ENCODE measurements around the gene GGT6.

The GGT6 gene

GRCh38 chr17:4540224-4540651, 20.1 kb downstream of the GGT6 start:
- no peak for DNase-seq (ENCODE audit: low read depth in 3 of 3, low spot score in 1 of 3)

- no peak for DNase-seq (ENCODE audit: low read depth in 3 of 3, low spot score in 1 of 3)
These were observed 20.7 kb downstream of the GGT6 start for GRCh38 chr17:4539576-4540223.

GRCh38 chr17:4539025-4539424, 21.4 kb downstream of the GGT6 start:
- no peak for DNase-seq (ENCODE audit: low read depth in 3 of 3, low spot score in 1 of 3)

- DNase-seq (ENCODE audit: low read depth in 3 of 3, low spot score in 1 of 3): no peak
These were observed 22.0 kb downstream of the GGT6 start for GRCh38 chr17:4538236-4539002.

- no peak for DNase-seq (ENCODE audit: low read depth in 3 of 3, low spot score in 1 of 3)
These were observed 22.7 kb downstream of the GGT6 start for GRCh38 chr17:4537451-4538235.

- no peak for DNase-seq (ENCODE audit: low read depth in 3 of 3, low spot score in 1 of 3)
These were observed 23.5 kb downstream of the GGT6 start for GRCh38 chr17:4536742-4537411.

- no peak for DNase-seq (ENCODE audit: low read depth in 3 of 3, low spot score in 1 of 3)
These were observed 24.1 kb downstream of the GGT6 start for GRCh38 chr17:4536259-4536741.

- DNase-seq (ENCODE audit: low read depth in 3 of 3, low spot score in 1 of 3): no peak
These were observed 24.6 kb downstream of the GGT6 start for GRCh38 chr17:4535667-4536258.

- no peak for DNase-seq (ENCODE audit: low read depth in 3 of 3, low spot score in 1 of 3)
These were observed 25.3 kb downstream of the GGT6 start for GRCh38 chr17:4534928-4535666.

- no peak for DNase-seq (ENCODE audit: low read depth in 3 of 3, low spot score in 1 of 3)
These were observed 25.9 kb downstream of the GGT6 start for GRCh38 chr17:4534515-4534914.

- no peak for DNase-seq (ENCODE audit: low read depth in 3 of 3, low spot score in 1 of 3)
These were observed 26.6 kb downstream of the GGT6 start for GRCh38 chr17:4533523-4534504.

GRCh38 chr17:4532860-4533522, 27.4 kb downstream of the GGT6 start:
- DNase-seq (ENCODE audit: low read depth in 3 of 3, low spot score in 1 of 3): no peak

- DNase-seq (ENCODE audit: low read depth in 3 of 3, low spot score in 1 of 3): no peak
These were observed 28.2 kb downstream of the GGT6 start for GRCh38 chr17:4531988-4532736.

GRCh38 chr17:4530799-4531730, 29.3 kb downstream of the GGT6 start:
- no peak for DNase-seq (ENCODE audit: low read depth in 3 of 3, low spot score in 1 of 3)

- DNase-seq (ENCODE audit: low read depth in 3 of 3, low spot score in 1 of 3): no peak
These were observed 30.7 kb downstream of the GGT6 start for GRCh38 chr17:4529533-4530152.

- DNase-seq (ENCODE audit: low read depth in 3 of 3, low spot score in 1 of 3): no peak
These were observed 32.7 kb downstream of the GGT6 start for GRCh38 chr17:4527566-4528125.

All from stimulated activated CD4-positive, alpha-beta T cell treated with anti-CD3 and anti-CD28 coated beads, TNF-alpha, amount 100 ng/mL, for 1 hour (primary cell).